ENCODE data around the gene POLR1B.

GRCh38 chr2:112519506-112519905 is 22.8 kb upstream of the POLR1B start:
- TF ChIP-seq CTCF (IDR thresholded peaks at IDR 0.05) (no peak), ZFX (IDR thresholded peaks at IDR 0.05; ENCODE audit: borderline replicate concordance) (no peak)
